NCI-H2029 treated with DMSO at 0.1 percent for 48 hours (cell line): ENCODE measurements around the gene IFI27.
"Not testable (repeated sequence)": the region's sequence is repeated elsewhere in the genome, so short reads cannot be mapped to it uniquely, and the experiment has no call there.

Source experiments
- DNase-seq: peaks from one replicate; lab custom pipeline; 2025; lab: John Stamatoyannopoulos, UW

Gene IFI27

GRCh38 chr14:94156143-94156542 is 45.6 kb downstream of the IFI27 start:
- not testable (repeated sequence) for DNase-seq

- peak; percentile 10 for DNase-seq
Observed at GRCh38 chr14:94157197-94157596, 46.7 kb downstream of the IFI27 start.

GRCh38 chr14:94158239-94158883 is 47.8 kb downstream of the IFI27 start:
- DNase-seq: peak; percentile 8

GRCh38 chr14:94161058-94161457 is 50.5 kb downstream of the IFI27 start:
- DNase-seq: no peak

- no peak for DNase-seq
Observed at GRCh38 chr14:94161981-94162380, 51.4 kb downstream of the IFI27 start.

GRCh38 chr14:94162466-94162865 is 51.9 kb downstream of the IFI27 start:
- no peak for DNase-seq

- no peak for DNase-seq
Observed at GRCh38 chr14:94163796-94164195, 53.3 kb downstream of the IFI27 start.

GRCh38 chr14:94164685-94165431 is 54.3 kb downstream of the IFI27 start:
- DNase-seq: no peak

- no peak for DNase-seq
Observed at GRCh38 chr14:94165744-94166143, 55.2 kb downstream of the IFI27 start.
